K562 (cell line): ENCODE results near the gene FHIT. TPM values are rescaled to one million over a fixed set of nuclear protein-coding genes. Genes with fewer than 3 reads are reported as not detected.

ENCODE experiments used
- ATAC-seq: fragments of 200-7000 bp; cut with Tn5 transposase; 3 replicates; pipeline ENCODE4 v1.9.1; 2020; ENCODE audit warnings: moderate library complexity
- BruUV-seq: library from RNA; stranded (reverse); fragments of 400-500 nt; replicated peaks from 2 replicates; lab custom pipeline; 2021; lab: Mats Ljungman, UMichigan
- CTCF ChIA-PET: fragments of 300-600 bp; formaldehyde crosslinking; extraction: SDS; loops from one replicate; lab custom pipeline; 2021; ENCODE audit warnings: low intra/inter-chr PET ratio; lab: Yijun Ruan, JAX
- POLR2A ChIA-PET: fragments of 300-600, 350-650 bp; sonication (Branson Sonifier 250); formaldehyde crosslinking; extraction: SDS; loops from one replicate; lab custom pipeline; 2021; ENCODE audit warnings: antibody characterized with exemption, inconsistent platforms; lab: Yijun Ruan, JAX
- DNase-seq, 4 experiments: peaks; one replicate each; pipeline versions ENCODE4 v3.0.0 to v3.0.0-alpha.2; 2011 to 2018; ENCODE audit warnings: low spot score in 3 of 4, mixed read lengths in 3 of 4; ENCODE audit errors: extremely low read depth in 1 of 4
- FAIRE-seq: peaks from 2 replicates; lab custom pipeline; 2011; peaks lifted over from hg19 to GRCh38; lab: Jason Lieb, UNC
- H2AFZ ChIP-seq: 2 replicates; pipeline ENCODE4 v1.6.0; 2011; ENCODE audit warnings: low read depth, low read length, control low read depth, inconsistent platforms
- H3K27ac ChIP-seq: fragments of 200-600 bp; 3 replicates; pipeline ENCODE4 v1.8.0; 2011; ENCODE audit warnings: low read depth, mild to moderate bottlenecking, control low read depth, inconsistent platforms, low read length, moderate library complexity, mixed read lengths; ENCODE audit errors: extremely low read depth
- H3K27me3 ChIP-seq, 2 experiments: fragments of 300-600 bp in 1 of 2; 2 replicates in 1 of 2; 3 replicates in 1 of 2; pipeline versions ENCODE4 v1.6.0 to v1.8.0; 2011; ENCODE audit warnings: inconsistent platforms in 2 of 2, low read length in 2 of 2, mild to moderate bottlenecking in 1 of 2, mixed read lengths in 1 of 2, moderate library complexity in 1 of 2; ENCODE audit not compliant: control insufficient read depth in 2 of 2, insufficient read depth in 2 of 2
- H3K36me3 ChIP-seq: fragments of 300-600 bp; 3 replicates; pipeline ENCODE4 v1.8.0; 2011; ENCODE audit warnings: mild to moderate bottlenecking, low read length, inconsistent platforms; ENCODE audit not compliant: control insufficient read depth, insufficient read depth
- H3K4me1 ChIP-seq, 2 experiments: fragments of 200-600 bp in 1 of 2; replicated peaks in 1 of 2; 2 replicates in 1 of 2; 3 replicates in 1 of 2; pipeline versions ENCODE4 v1.5.1 to v1.8.0; 2011; ENCODE audit warnings: inconsistent platforms in 2 of 2, low read length in 2 of 2, mild to moderate bottlenecking in 1 of 2, mixed read lengths in 1 of 2, moderate library complexity in 1 of 2; ENCODE audit not compliant: control insufficient read depth in 2 of 2, insufficient read depth in 2 of 2
- H3K4me2 ChIP-seq: 2 replicates; pipeline ENCODE4 v1.6.1; 2011; ENCODE audit warnings: low read length, control low read depth, inconsistent platforms, mixed read lengths; ENCODE audit not compliant: insufficient read depth
- H3K4me3 ChIP-seq: fragments of 200-600 bp; sonication (generic), shearing (Covaris generic); 2 replicates; pipeline ENCODE4 v1.5.1; 2016; ENCODE audit warnings: control low read depth, inconsistent platforms
- H3K79me2 ChIP-seq: fragments of 200-600 bp; 3 replicates; pipeline ENCODE4 v1.8.0; 2011; ENCODE audit warnings: low read length, inconsistent platforms; ENCODE audit not compliant: control insufficient read depth, insufficient read depth
- H3K9ac ChIP-seq, 2 experiments: 2 replicates each; pipeline versions ENCODE4 v1.6.0 to v1.6.1; 2011; ENCODE audit warnings: low read depth in 2 of 2, low read length in 2 of 2, control low read depth in 1 of 2, inconsistent platforms in 1 of 2, mild to moderate bottlenecking in 1 of 2, mixed read lengths in 1 of 2; ENCODE audit not compliant: insufficient read depth in 1 of 2
- H3K9me1 ChIP-seq: one replicate; pipeline ENCODE4 v1.6.0; 2011; ENCODE audit warnings: inconsistent platforms, mild to moderate bottlenecking, low read length, moderate library complexity; ENCODE audit not compliant: control insufficient read depth, insufficient read depth
- H3K9me3 ChIP-seq: replicated peaks from 2 replicates; pipeline ENCODE4 v1.5.1; 2011; ENCODE audit warnings: low read depth, low read length, inconsistent platforms; ENCODE audit not compliant: control insufficient read depth, insufficient read depth
- H4K20me1 ChIP-seq: replicated peaks from 2 replicates; pipeline ENCODE4 v1.6.1; 2011; ENCODE audit warnings: low read length, inconsistent platforms, mixed read lengths; ENCODE audit not compliant: control insufficient read depth, insufficient read depth
- DIDO1 ChIP-seq: fragments of 450-650 bp; IDR thresholded peaks from 2 replicates; pipeline ENCODE4 v1.6.1; 2016; ENCODE audit warnings: low read depth, missing biosample characterization, missing genetic modification characterization
- FOS ChIP-seq: IDR thresholded peaks from 3 replicates; pipeline ENCODE4 v1.6.1; 2011; ENCODE audit not compliant: insufficient read length; ENCODE audit errors: extremely low read depth
- MCM2 ChIP-seq: fragments of 450-650 bp; IDR thresholded peaks from 2 replicates; pipeline ENCODE4 v1.6.1; 2017; ENCODE audit warnings: low read depth, mild to moderate bottlenecking
- NR1H2 ChIP-seq: sonication (generic); formaldehyde crosslinking; IDR thresholded peaks from 2 replicates; pipeline ENCODE4 v1.4.0; 2020; ENCODE audit warnings: mild to moderate bottlenecking, missing genetic modification reagents
- ZHX1 ChIP-seq: fragments of 150-350 bp; conservative IDR thresholded peaks from 2 replicates; pipeline ENCODE4 v1.6.1; 2014; ENCODE audit warnings: low read length
- ZNF121 ChIP-seq: sonication (generic); formaldehyde crosslinking; conservative IDR thresholded peaks from 2 replicates; pipeline ENCODE4 v1.8.0; 2022; ENCODE audit warnings: missing genetic modification reagents
- ZNF217 ChIP-seq: sonication (generic); formaldehyde crosslinking; IDR thresholded peaks from 2 replicates; pipeline ENCODE4 v1.8.0; 2022; ENCODE audit warnings: mild to moderate bottlenecking, missing genetic modification reagents
- ZNF311 ChIP-seq: fragments of 250-450 bp; sonication (Bioruptor Pico); IDR thresholded peaks from 2 replicates; pipeline ENCODE4 v1.4.0; 2020; ENCODE audit warnings: mild to moderate bottlenecking, moderate library complexity
- WGBS: fragments of 100-300 bp; shearing (Covaris generic); methylation state at CpG from one replicate; pipeline ENCODE4 v1.1.6; 2016; ENCODE audit warnings: low coverage, mixed read lengths; ENCODE audit not compliant: insufficient coverage; ENCODE audit errors: missing lambda C conversion rate; 5-methylcytosine and 5-hydroxymethylcytosine counted together
- in situ Hi-C: fragments of 300-500 bp; cut with MboI; formaldehyde crosslinking; loops from 4 replicates; pipeline ENCODE4 v1.15.0; 2018; ENCODE audit warnings: inconsistent platforms, mixed read lengths
- intact Hi-C: fragments of 100-400 bp; cut with micrococcal nuclease; formaldehyde crosslinking; loops from 2 replicates; pipeline ENCODE4 v1.14.2; 2022
- polyA plus RNA-seq, 8 experiments: library from polyadenylated mRNA; depleted of rRNA in 4 of 8; stranded (reverse) in 5 of 8; unstranded in 3 of 8; fragments of >200 nt; fragmentation: Nextera tagmentation in 2 of 8; fragmentation: Illumina TruSeq in 1 of 8; extraction: Ambion mirVana in 2 of 8; extraction: Trizol in 1 of 8; gene quantifications; 2 replicates each; pipeline versions ENCODE4 v1.2.1 to v1.2.3, GENCODE V29; 2011 to 2014; ENCODE audit warnings: inconsistent platforms in 1 of 8, missing spikeins in 1 of 8
- total RNA-seq, 7 experiments: library from RNA; depleted of rRNA in 6 of 7; stranded (reverse); fragments of >200 nt in 6 of 7; fragmentation: Illumina TruSeq in 2 of 7; extraction: Trizol in 2 of 7; gene quantifications; 2 replicates each; pipeline versions ENCODE4 v1.2.1 to v1.2.3, GENCODE V29; 2011 to 2021; ENCODE audit warnings: low replicate concordance in 1 of 7

The FHIT gene
- total and polyA plus RNA-seq, 9 of the 15 experiments (the other 6 are each of a cell fraction or from before 2014, with no cell fraction given): 1.7 to 9.1 (median 4.3) TPM

- TF ChIP-seq MCM2: no peak
- TF ChIP-seq ZNF311 (CRISPR knock-in tag): no peak
- no peak for TF ChIP-seq ZHX1
- H4K20me1 ChIP-seq: no peaks in the 10 kb centered on the region
- no peaks in the 10 kb centered on the region for H3K4me1 ChIP-seq
- H3K27me3 ChIP-seq: no peaks in the 10 kb centered on the region
- CTCF ChIA-PET: no interaction called here
- DNase-seq (no peak), ATAC-seq (no peak), FAIRE-seq (no peak)
- no peaks in the 10 kb centered on the region for H3K9me1 ChIP-seq
- no peak overlapping the region for H3K4me3 ChIP-seq
- H3K36me3 ChIP-seq: no peaks in the 10 kb centered on the region
- in situ Hi-C loops (no loop called here), intact Hi-C loops (no loop called here)
- H3K79me2 ChIP-seq: no peaks in the 10 kb centered on the region
- no peak overlapping the region for H3K4me2 ChIP-seq
- 0% methylated on average over 1 of the region's 1 CpG for WGBS
- H3K9me3 ChIP-seq: no peaks in the 10 kb centered on the region
- POLR2A ChIA-PET: no interaction called here
- no peak overlapping the region for H3K27ac ChIP-seq
- no peak overlapping the region for H3K9ac ChIP-seq
- no TSS peak for BruUV-seq
- H2AFZ ChIP-seq: no peak overlapping the region
Observed at GRCh38 chr3:60599586-60599985, 651.7 kb downstream of the FHIT start.

GRCh38 chr3:60598671-60599070 is 652.6 kb downstream of the FHIT start:
- no peak for DNase-seq
- TF ChIP-seq FOS: no peak
- no peak for TF ChIP-seq ZNF121
- no peak for TF ChIP-seq NR1H2 (CRISPR knock-in tag)
- no peak for TF ChIP-seq DIDO1 (tag)
- no peak for TF ChIP-seq ZNF217 (CRISPR knock-in tag)
- H3K27me3 ChIP-seq: no peaks in the 10 kb centered on the region
- no peaks in the 10 kb centered on the region for H3K9me1 ChIP-seq
- ChIA-PET POLR2A (no interaction called here), CTCF (no interaction called here)
- no peaks in the 10 kb centered on the region for H3K36me3 ChIP-seq
- in situ Hi-C loops: no loop called here
- ATAC-seq: no peak
- WGBS: 0% methylated on average over 2 of the region's 2 CpGs
- no peaks in the 10 kb centered on the region for H3K79me2 ChIP-seq
- no peak overlapping the region for H3K4me2 ChIP-seq
- no peak for FAIRE-seq
- H3K4me1 ChIP-seq: no peaks in the 10 kb centered on the region
- H2AFZ ChIP-seq: no peak overlapping the region
- H3K9ac ChIP-seq: no peak overlapping the region
- H3K9me3 ChIP-seq: no peaks in the 10 kb centered on the region
- no peak overlapping the region for H3K4me3 ChIP-seq
- H3K27ac ChIP-seq: no peak overlapping the region
- no peaks in the 10 kb centered on the region for H4K20me1 ChIP-seq
- intact Hi-C loops: no loop called here
- no TSS peak for BruUV-seq
